Measurements from ENCODE around the gene FNIP1.
"Not testable (repeated sequence)": the region's sequence is repeated elsewhere in the genome, so short reads cannot be mapped to it uniquely, and the experiment has no call there.

The FNIP1 gene

DNA sequence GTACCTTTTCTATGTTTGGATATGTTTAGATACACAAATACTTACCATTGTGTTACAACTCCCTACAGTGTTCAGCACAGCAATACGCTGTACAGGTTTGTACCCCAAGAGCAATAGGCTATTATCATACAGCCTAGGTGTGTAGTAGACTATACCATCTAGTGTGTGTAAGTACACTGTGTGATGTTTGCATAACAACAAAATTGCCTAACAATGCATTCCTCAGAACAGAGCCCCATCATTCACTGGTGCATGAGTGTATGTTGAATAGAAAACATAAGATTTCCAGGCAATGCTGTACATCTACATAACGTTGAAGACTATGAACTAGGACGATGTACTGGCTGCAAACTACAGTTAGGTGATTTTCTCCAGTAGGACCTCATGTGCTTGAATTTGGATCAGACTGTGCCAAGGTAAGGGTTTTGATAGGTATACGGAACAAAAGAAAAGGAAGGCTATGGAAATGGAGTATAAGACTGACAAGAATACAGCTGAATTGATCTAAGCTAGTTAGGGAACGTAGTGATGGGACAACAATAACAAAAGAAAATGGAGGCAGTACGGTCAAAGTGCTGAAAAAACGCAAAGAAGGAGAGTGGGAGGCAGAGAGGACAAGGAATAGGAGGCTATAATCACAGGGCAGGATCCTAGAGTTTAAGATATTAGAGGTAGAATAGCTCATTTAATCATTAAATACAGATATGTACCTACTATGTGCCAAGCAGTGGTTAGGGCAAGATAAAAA, 46.9 kb downstream of the FNIP1 start:
- DNase-seq, result no peak

DNA sequence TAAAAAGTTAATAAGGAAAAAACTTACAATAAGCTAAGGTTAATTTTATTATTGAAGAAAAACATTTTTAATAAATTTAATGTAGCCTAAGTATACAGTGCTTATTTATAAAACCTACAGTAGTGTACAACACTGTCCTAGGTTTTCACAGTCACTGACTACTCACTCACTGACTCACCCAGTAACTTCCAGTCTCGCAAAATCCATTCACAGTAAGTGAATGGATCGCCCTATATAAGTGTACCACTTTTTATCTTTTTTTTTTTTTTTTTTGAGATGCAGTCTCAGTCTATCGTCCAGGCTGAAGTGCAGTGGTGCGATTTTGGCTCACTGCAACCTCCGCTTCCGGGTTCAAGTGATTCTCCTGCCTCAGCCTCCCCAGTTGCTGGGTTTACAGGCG, 47.7 kb downstream of the FNIP1 start:
- no peak for DNase-seq

DNA sequence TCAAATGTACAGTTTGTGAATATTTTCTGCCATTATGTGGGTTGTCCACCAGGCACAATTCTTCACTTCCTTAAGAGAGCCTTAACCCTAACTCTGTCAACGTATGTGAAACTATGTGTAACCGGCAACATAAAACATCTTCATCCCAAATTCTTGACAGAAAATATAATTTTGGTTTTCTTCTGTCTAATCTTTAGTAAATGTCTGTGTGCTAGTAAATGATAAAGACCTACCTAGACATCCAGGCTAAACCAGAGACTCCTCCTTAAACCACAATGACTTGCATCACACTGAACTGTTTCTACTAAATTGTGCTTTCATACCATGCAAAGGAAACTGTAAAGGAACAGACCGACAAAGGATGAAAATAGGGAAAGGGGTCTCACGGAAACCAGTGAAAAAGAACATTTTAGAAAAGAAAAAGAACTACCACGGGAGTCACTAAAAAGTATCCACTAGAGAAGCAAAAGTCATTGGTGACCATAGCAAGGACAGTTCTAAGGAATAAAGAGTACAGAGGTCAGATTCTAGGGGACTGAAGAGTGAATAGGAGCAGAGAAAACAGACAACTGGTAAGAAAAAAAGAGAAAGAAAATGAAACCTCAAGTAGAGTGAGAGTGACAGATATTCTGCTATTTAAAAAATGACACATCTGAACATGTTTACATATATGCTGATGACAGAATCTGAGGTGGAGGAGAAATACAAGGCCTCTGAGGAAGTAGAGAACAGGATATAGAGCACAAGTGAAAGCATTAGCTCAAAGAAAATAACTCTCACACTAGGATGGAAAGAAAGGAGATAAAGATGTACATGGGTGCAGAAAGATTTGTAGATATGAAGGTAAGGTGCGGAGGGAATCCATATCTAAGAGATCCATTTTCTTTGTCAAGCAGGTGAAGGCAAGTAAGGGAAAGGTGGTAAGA, 49.4 kb downstream of the FNIP1 start:
- no peak for DNase-seq

- no peak for DNase-seq
Measured at GRCh38 chr5:131746423-131746822, 50.4 kb downstream of the FNIP1 start.

DNA sequence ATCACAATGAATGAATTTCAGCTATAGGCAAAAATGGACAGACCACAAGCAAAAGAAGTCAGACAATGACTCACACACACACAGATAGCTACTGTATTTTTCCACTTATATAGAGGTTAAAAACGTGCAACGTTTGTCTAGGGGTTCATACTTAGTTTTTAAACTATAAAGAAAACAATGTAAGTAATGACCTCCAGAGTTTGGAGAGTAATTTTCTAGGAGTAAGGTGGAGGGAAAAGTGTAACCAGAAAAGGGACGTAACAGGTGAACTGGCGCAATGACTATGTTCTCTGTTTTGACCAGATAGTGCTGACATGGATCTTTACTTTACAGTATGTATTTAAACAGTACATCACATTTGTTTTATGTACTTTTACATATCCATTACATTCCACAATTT, 51.1 kb downstream of the FNIP1 start:
- DNase-seq, result no peak

DNA sequence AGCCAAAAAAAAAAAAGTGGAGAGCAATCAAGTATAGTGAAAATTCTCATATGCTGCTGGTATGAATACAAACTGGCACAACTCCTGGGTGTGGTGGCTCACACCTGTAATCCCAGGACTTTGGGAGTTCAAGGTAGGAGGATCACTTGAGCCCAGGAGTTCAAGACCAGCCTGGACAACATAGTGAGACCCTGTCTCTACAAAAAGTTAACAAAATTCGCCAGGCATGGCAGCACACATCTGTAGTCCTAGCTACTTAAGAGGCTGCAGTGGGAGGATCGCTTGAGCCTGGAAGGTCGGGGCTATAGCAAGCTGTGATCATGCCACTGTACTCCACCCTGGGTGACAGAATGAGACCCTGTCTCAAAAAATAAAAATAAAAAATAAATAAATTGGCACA, 51.7 kb downstream of the FNIP1 start:
- DNase-seq, result no peak

DNA sequence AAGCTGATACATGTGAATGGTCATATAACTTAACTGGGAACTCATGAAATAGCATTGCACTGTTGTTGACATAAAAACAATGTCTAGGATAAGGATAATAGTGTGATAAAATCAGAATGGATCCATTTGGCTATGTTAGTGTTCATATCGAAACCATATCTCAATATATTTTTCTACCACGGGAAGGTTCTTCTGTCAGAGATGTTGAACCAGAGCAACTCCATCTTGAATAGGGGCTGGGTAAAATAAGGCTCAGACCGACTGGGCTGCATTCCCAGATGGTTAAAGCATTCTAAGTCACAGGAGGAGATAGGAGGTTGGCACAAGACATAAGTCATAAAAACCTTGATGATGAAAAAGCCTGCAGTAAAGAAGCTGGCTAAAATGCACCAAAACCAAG, 56.3 kb downstream of the FNIP1 start:
- no peak for DNase-seq

DNA sequence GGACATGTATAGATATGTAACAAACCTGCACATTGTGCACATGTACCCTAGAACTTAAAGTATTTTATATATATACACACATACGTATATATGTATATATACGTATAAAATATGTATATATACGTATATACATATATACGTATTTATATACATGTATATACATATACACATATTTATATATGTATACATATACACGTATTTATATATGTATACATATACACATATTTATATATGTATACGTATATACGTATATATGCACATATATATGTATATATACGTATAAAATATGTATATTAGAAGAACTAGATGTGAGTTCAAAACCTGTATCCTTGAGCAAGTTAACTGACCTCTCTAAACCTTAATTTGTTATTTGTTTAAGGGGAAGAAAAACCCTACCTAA, 61.4 kb downstream of the FNIP1 start:
- no peak for DNase-seq

- not testable (repeated sequence) for DNase-seq
Measured at GRCh38 chr5:131734939-131735338, 61.9 kb downstream of the FNIP1 start.

- DNase-seq, result not testable (repeated sequence)
Measured at GRCh38 chr5:131729292-131729691, 67.5 kb downstream of the FNIP1 start.

GRCh38 chr5:131724089-131724488, 72.7 kb downstream of the FNIP1 start:
- DNase-seq, result not testable (repeated sequence)

DNA sequence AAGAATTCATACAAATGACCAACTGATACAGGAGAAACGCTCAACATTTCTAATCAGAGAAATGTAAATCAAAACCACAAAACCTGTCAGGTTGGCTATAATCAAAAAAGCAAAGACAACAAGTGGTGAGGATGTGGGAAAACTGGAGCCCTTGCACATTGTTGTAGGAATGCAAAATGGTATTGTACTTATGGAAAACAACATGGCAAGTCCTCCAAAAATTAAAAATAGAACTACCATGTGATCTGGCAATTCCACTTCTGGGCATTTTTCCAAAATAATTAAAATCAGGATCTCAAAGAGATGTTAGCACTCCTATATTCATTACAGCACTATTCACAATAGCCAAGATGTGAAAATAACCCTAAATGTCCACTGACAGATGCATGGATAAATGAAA, 76.1 kb downstream of the FNIP1 start:
- no peak for DNase-seq

- DNase-seq, result no peak
Measured at GRCh38 chr5:131719564-131719963, 77.3 kb downstream of the FNIP1 start.

- DNase-seq, result no peak
Measured at GRCh38 chr5:131718487-131719014, 78.3 kb downstream of the FNIP1 start.

DNA sequence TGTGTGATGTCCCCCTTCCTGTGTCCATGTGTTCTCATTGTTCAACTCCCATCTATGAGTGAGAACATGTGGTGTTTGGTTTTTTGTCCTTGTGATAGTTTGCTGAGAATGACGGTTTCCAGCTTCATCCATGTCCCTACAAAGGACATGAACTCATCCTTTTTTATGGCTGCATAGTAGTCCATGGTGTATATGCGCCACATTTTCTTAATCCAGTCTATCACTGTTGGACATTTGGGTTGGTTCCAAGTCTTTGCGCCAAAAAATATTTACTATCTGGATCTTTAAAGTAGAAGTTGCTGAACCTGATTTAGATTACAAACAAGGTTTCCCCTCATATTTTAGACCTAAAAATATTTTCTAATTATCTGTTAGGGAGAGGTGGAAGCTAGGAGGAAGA, 79.7 kb downstream of the FNIP1 start:
- DNase-seq, result not testable (repeated sequence)

DNA sequence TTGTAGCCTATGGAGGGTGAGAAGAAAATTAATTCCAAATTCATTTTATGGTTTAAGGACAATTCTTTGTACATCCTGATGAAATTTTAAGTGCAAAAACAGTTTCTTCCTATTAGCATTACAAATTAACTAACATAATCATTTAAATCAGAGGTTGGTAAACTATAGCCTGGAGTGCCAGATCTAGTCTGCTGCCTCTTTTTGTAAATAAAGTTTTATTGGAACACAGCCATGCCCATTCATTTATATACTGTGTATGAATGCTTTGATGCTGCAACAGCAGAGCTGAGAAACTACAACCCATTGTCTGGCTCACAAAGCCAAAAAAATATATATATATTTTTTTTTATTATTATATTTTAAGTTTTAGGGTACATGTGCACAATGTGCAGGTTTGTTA, 80.2 kb downstream of the FNIP1 start:
- no peak for DNase-seq

- no peak for DNase-seq
Measured at GRCh38 chr5:131710391-131710790, 86.4 kb downstream of the FNIP1 start.

- no peak for DNase-seq
Measured at GRCh38 chr5:131709043-131709442, 87.8 kb downstream of the FNIP1 start.

GRCh38 chr5:131706281-131706680, 90.5 kb downstream of the FNIP1 start:
- no peak for DNase-seq

DNA sequence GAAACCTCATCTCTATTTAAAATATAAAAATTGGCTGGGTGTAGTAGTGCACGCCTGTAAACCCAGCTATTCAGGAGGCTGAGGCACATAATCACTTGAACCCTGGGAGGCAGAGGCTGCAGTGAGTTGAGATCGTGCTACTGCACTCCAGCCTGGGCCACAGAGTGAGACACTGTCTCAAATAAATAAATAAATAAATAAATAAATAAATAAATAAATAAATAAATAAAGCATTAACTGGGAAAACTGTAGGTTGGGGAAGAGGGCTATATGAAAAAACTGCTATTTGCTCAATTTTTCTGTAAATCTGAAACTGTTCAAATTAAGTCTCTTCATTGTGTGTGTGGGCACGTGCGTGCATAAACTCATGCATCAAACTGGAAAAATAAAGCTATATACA, 101.9 kb downstream of the FNIP1 start:
- DNase-seq, result no peak

DNA sequence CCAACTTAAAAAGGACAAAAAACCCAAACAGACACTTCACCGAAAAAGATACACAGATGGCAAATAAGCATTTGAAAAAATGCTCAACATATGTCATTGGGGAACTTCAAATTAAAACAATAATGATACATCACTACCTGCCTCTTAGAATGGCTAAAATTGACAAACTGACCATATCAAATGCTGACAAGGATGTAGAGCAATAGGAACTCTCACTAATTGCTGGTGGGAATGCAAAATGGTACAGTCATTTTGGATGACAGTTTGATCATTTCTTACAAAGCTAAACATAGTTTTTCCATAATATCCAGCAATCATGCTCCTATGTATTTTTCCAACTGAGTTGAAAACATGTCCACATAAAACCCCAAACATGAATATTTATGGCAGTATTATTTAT, 102.9 kb downstream of the FNIP1 start:
- no peak for DNase-seq

DNA sequence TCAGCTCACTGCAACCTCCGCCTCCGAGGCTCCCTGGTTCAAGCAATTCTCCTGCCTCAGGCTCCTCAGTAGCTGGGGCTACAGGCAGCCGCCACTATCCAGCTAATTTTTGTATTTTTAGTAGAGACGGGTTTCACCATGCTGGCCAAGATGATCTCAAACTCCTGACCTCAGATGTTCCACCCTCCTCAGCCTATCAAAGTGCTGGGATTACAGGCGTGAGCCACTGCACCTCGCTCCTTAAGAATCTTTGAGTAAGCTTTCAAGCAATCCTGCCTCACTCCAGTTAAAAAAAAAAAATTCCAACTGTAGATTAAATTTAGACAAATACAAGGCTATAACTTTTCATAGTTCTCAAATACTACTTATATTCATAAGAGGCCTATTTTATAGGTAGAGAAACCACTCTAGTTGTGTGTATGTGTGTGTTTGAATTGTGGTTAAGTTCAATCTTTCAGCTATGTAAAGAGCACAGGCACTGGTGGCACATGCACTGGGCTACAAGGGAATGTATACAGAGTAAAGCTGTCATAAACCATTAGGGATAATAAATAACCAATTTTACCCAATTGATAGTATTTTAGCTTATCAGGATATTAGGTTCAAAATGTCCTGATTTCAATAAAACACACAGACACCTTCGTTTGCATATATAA, 111.2 kb downstream of the FNIP1 start:
- no peak for DNase-seq

DNA sequence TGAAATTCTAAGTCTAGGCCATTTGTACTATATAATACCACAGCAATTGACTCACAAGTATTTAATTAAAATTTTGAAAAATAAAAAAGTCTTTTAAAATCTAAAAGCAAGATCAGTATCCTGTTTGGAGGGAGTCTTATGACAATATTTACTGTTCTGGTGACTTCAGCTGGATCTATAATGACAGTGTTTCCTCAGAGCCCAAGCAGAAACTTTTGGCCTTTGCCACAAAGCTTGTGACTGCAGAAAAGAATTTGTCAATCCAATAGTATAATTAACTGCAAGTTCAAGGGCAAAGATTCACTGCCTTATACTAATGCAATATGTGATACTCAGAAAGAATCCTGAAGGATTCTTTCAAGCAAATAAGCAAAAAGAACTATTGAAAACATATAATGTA, 112.2 kb downstream of the FNIP1 start:
- no peak for DNase-seq
